HepG2 (cell line): ENCODE data around the gene NOS1AP. TPM values are rescaled to one million over a fixed set of nuclear protein-coding genes. Genes with fewer than 3 reads are reported as not detected.

Experiments
- FIP1L1 ChIP-seq: fragments of 200-400 bp; formaldehyde crosslinking; IDR thresholded peaks from 2 replicates; pipeline ENCODE4 v1.6.1; 2018; ENCODE audit warnings: low read depth, mild to moderate bottlenecking, low read length, moderate library complexity, borderline replicate concordance; ENCODE audit not compliant: insufficient read depth
- KAT2B ChIP-seq: fragments of 150-350 bp; IDR thresholded peaks from 2 replicates; pipeline ENCODE4 v1.6.1; 2014; ENCODE audit warnings: low read depth, low read length, borderline replicate concordance
- KLF11 ChIP-seq: IDR thresholded peaks from 2 replicates; pipeline ENCODE4 v1.6.1; 2016; ENCODE audit warnings: missing compliant biosample characterization
- NCOA2 ChIP-seq: sonication (generic); formaldehyde crosslinking; IDR thresholded peaks from 2 replicates; pipeline ENCODE4 v1.8.0; 2022; ENCODE audit warnings: inconsistent platforms
- SOX5 ChIP-seq: IDR thresholded peaks from 2 replicates; pipeline ENCODE4 v1.6.1; 2016; ENCODE audit warnings: borderline replicate concordance
- TARDBP ChIP-seq: sonication (generic); formaldehyde crosslinking; IDR thresholded peaks from 2 replicates; pipeline ENCODE4 v1.8.0; 2022; ENCODE audit warnings: mild to moderate bottlenecking, missing genetic modification reagents
- TCF7 ChIP-seq: sonication (generic); IDR thresholded peaks from 2 replicates; pipeline ENCODE4 v1.6.1; 2016; ENCODE audit warnings: antibody characterized with exemption, low read depth
- ZNF256 ChIP-seq: sonication (generic); formaldehyde crosslinking; conservative IDR thresholded peaks from 2 replicates; pipeline ENCODE4 v1.4.0; 2020; ENCODE audit warnings: missing genetic modification reagents
- ZNF749 ChIP-seq: sonication (generic); formaldehyde crosslinking; IDR thresholded peaks from 2 replicates; pipeline ENCODE4 v1.8.0; 2022; ENCODE audit warnings: mild to moderate bottlenecking, missing genetic modification reagents, moderate library complexity, borderline replicate concordance
- polyA plus RNA-seq, 8 experiments: library from polyadenylated mRNA; depleted of rRNA in 3 of 8; stranded (reverse) in 7 of 8; unstranded in 1 of 8; fragments of >200 nt; fragmentation: Illumina TruSeq in 4 of 8; extraction: Trizol in 4 of 8; gene quantifications; 2 replicates each; pipeline versions ENCODE4 v1.2.1 to v1.2.3, GENCODE V29; 2011 to 2016; ENCODE audit warnings: low read depth in 4 of 8, missing spikeins in 1 of 8, mixed read lengths in 1 of 8; ENCODE audit not compliant: insufficient read depth in 1 of 8
- total RNA-seq, 5 experiments: library from RNA; depleted of rRNA; stranded (reverse); fragments of >200 nt; fragmentation: Illumina TruSeq; extraction: Trizol; gene quantifications; 2 replicates each; pipeline ENCODE4 v1.2.3, GENCODE V29; 2016; ENCODE audit warnings: low read depth in 1 of 5
- TF ChIP-seq, protein P1 (sequence below): sonication (generic); formaldehyde crosslinking; IDR thresholded peaks from 2 replicates; pipeline ENCODE4 v1.4.0; 2020; ENCODE audit warnings: missing genetic modification reagents
- TF ChIP-seq, protein P2 (sequence below): sonication (generic); formaldehyde crosslinking; IDR thresholded peaks from 2 replicates; pipeline ENCODE4 v1.8.0; 2022; ENCODE audit warnings: missing genetic modification reagents, low read depth, mild to moderate bottlenecking, borderline replicate concordance
- TF ChIP-seq, protein P3 (sequence below): sonication (generic); formaldehyde crosslinking; IDR thresholded peaks from 2 replicates; pipeline ENCODE4 v1.4.0; 2020; ENCODE audit warnings: missing genetic modification reagents
- TF ChIP-seq, protein P4 (sequence below): IDR thresholded peaks from 2 replicates; pipeline ENCODE4 v1.6.1; 2016; ENCODE audit warnings: control low read depth
- TF ChIP-seq, protein P5 (sequence below): sonication (generic); formaldehyde crosslinking; IDR thresholded peaks from 2 replicates; pipeline ENCODE4 v1.4.0; 2020; ENCODE audit warnings: missing genetic modification reagents, low read depth, mild to moderate bottlenecking, borderline replicate concordance
- TF ChIP-seq, protein P6 (sequence below): sonication (generic); formaldehyde crosslinking; IDR thresholded peaks from 2 replicates; pipeline ENCODE4 v1.5.0; 2020; ENCODE audit warnings: mild to moderate bottlenecking, missing genetic modification reagents
- TF ChIP-seq, protein P7 (sequence below): sonication (generic); formaldehyde crosslinking; IDR thresholded peaks from 2 replicates; pipeline ENCODE4 v1.4.0; 2020; ENCODE audit warnings: missing genetic modification reagents

NOS1AP gene
- total and polyA plus RNA-seq, 2 of the 13 experiments (the other 11 are each of a cell fraction or from before 2014, with no cell fraction given), result 2.0 to 3.3 TPM

DNA sequence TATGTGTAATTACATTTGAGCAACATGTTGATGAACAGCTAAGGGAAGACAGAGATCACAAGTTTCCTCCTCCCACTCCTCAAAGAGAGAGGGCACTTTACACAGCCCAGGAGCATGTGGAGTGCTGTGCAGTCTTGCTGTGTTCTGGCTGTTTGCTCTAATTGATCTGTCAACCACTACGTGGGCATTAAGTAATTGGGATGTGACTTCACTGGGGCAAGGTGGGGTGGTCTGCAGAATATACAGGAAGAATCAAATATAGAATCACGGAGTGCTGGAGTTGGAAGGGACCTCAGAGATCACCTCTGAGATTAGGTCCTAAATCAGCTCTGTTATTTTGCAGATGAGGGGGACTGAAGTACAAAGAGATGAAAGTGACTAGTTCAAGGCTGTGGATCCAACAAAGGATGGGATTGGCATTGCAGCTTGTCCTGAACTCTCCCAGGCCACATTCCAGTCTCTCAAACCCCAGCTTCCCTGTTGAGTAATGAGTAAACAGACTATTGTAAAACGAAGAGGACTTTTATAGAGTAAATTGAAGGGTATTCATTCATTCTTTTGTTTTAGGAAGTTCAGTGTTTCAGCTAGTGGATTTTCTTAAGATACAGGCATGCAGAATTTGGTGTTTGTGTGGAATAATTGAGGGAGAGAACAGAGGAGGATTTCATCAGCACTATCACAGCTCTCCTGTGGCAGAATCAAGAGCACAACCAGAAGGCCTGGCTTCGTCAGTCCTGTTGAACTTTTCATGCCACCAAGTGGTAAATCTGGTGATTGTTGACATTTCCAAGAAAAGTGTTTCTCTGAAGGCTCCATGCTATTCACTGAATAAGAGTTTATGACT is 22.4 kb downstream of the NOS1AP start (continued):
- TF ChIP-seq, protein P1, sequence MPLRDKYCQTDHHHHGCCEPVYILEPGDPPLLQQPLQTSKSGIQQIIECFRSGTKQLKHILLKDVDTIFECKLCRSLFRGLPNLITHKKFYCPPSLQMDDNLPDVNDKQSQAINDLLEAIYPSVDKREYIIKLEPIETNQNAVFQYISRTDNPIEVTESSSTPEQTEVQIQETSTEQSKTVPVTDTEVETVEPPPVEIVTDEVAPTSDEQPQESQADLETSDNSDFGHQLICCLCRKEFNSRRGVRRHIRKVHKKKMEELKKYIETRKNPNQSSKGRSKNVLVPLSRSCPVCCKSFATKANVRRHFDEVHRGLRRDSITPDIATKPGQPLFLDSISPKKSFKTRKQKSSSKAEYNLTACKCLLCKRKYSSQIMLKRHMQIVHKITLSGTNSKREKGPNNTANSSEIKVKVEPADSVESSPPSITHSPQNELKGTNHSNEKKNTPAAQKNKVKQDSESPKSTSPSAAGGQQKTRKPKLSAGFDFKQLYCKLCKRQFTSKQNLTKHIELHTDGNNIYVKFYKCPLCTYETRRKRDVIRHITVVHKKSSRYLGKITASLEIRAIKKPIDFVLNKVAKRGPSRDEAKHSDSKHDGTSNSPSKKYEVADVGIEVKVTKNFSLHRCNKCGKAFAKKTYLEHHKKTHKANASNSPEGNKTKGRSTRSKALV (CRISPR knock-in tag), result no peak
- TF ChIP-seq ZNF256 (CRISPR knock-in tag) (no peak), TARDBP (CRISPR knock-in tag) (peak; percentile 59; the same call in 1 of the 2 replicates), ZNF749 (CRISPR knock-in tag) (no peak), NCOA2 (CRISPR knock-in tag) (peak; percentile 95), KAT2B (no peak), KLF11 (CRISPR knock-in tag) (no peak), SOX5 (CRISPR knock-in tag) (peak; percentile 99), TCF7 (peak; percentile 94), FIP1L1 (no peak)
- TF ChIP-seq, protein P2, sequence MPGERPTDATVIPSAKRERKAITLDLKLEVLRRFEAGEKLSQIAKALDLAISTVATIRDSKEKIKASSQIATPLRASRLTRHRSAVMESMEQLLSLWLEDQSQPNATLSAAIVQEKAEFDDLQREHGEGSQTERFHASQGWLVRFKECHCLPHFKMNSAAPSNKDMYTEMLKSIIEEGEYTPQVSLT (CRISPR knock-in tag), result no peak
- TF ChIP-seq, protein P3, sequence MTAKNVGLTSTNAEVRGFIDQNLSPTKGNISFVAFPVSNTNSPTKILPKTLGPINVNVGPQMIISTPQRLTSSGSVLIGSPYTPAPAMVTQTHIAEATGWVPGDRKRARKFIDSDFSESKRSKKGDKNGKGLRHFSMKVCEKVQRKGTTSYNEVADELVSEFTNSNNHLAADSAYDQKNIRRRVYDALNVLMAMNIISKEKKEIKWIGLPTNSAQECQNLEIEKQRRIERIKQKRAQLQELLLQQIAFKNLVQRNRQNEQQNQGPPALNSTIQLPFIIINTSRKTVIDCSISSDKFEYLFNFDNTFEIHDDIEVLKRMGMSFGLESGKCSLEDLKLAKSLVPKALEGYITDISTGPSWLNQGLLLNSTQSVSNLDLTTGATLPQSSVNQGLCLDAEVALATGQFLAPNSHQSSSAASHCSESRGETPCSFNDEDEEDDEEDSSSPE (CRISPR knock-in tag), result 0 out of 2 replicates have a peak, but pooled peaks have one; percentile 30
- TF ChIP-seq, protein P4, sequence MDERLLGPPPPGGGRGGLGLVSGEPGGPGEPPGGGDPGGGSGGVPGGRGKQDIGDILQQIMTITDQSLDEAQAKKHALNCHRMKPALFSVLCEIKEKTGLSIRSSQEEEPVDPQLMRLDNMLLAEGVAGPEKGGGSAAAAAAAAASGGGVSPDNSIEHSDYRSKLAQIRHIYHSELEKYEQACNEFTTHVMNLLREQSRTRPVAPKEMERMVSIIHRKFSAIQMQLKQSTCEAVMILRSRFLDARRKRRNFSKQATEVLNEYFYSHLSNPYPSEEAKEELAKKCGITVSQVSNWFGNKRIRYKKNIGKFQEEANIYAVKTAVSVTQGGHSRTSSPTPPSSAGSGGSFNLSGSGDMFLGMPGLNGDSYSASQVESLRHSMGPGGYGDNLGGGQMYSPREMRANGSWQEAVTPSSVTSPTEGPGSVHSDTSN (CRISPR knock-in tag), result no peak
- TF ChIP-seq, protein P5, sequence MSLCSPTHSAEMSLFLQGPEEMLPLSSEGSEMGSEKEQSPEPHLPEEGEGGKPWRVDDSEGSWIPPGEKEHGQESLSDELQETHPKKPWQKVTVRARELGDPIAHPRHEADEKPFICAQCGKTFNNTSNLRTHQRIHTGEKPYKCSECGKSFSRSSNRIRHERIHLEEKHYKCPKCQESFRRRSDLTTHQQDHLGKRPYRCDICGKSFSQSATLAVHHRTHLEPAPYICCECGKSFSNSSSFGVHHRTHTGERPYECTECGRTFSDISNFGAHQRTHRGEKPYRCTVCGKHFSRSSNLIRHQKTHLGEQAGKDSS (CRISPR knock-in tag), result peak; percentile 68; the same call in 1 of the 2 replicates
- TF ChIP-seq, protein P6, sequence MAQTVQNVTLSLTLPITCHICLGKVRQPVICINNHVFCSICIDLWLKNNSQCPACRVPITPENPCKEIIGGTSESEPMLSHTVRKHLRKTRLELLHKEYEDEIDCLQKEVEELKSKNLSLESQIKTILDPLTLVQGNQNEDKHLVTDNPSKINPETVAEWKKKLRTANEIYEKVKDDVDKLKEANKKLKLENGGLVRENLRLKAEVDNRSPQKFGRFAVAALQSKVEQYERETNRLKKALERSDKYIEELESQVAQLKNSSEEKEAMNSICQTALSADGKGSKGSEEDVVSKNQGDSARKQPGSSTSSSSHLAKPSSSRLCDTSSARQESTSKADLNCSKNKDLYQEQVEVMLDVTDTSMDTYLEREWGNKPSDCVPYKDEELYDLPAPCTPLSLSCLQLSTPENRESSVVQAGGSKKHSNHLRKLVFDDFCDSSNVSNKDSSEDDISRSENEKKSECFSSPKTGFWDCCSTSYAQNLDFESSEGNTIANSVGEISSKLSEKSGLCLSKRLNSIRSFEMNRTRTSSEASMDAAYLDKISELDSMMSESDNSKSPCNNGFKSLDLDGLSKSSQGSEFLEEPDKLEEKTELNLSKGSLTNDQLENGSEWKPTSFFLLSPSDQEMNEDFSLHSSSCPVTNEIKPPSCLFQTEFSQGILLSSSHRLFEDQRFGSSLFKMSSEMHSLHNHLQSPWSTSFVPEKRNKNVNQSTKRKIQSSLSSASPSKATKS, result no peak
- TF ChIP-seq, protein P7, sequence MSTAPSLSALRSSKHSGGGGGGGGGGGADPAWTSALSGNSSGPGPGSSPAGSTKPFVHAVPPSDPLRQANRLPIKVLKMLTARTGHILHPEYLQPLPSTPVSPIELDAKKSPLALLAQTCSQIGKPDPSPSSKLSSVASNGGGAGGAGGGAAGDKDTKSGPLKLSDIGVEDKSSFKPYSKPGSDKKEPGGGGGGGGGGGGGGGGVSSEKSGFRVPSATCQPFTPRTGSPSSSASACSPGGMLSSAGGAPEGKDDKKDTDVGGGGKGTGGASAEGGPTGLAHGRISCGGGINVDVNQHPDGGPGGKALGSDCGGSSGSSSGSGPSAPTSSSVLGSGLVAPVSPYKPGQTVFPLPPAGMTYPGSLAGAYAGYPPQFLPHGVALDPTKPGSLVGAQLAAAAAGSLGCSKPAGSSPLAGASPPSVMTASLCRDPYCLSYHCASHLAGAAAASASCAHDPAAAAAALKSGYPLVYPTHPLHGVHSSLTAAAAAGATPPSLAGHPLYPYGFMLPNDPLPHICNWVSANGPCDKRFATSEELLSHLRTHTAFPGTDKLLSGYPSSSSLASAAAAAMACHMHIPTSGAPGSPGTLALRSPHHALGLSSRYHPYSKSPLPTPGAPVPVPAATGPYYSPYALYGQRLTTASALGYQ, result 0 out of 2 replicates have a peak, but pooled peaks have one; percentile 76
